ELR (cell line): ENCODE data around the gene FMC1.
"Not testable (repeated sequence)": the region's sequence is repeated elsewhere in the genome, so short reads cannot be mapped to it uniquely, and the experiment has no call there.

Experiments used
- DNase-seq: peaks from one replicate; pipeline ENCODE4 v3.0.0-alpha.2; 2015; ENCODE audit warnings: low read depth

The FMC1 gene

DNA sequence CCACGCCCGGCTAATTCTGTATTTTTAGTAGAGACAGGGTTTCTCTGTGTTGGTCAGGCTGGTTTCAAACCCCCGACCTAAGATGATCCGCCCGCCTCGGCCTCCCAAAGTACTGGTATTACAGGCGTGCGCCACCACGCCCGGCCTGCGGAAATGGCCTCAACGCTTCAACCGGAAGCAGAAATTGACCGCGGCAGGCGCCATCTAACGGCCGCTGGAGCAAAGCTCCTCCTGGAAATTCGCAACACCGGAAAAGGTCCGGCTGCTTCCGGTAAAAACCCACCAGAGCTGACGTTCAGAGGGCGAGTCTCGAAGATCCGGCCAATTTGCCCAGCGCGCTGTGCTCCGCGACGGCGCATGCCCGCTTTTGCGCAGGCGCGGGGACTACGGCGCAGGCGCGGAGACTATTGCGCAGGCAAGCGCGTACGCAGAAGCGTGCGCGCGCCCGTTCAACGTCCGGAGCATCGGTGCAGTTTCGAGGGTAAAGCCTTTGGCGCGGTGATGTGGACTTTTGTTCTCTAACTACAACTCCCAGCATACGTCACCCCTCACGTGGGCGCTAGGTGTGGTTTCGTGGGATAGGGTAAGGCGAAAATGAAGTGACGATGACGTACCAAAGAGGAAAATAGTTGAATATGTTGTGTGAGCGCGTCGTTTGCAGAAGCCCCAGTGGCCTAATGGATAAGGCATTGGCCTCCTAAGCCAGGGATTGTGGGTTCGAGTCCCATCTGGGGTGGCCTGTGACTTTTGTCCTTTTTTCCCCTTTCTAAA, 915 bp upstream of the FMC1 start:
- DNase-seq, result peak; percentile 98

DNA sequence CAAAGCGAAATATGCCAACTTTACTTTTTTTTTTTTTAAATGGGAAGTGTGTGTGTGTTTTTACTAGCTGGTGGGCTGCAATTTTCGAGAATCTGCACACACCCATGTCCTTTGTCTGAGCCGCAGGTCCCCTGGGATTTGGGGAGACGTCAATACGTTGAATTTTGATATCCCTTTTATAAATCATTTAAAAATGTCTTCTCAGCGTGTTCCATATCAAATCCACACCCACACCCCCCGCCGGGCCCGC, 404 bp upstream of the FMC1 start:
- DNase-seq, result no peak

GRCh38 chr7:139341776-139342226, 664 bp downstream of the FMC1 start:
- DNase-seq, result no peak

- no peak for DNase-seq
Measured at GRCh38 chr7:139345042-139345441, 3.9 kb downstream of the FMC1 start.

- no peak for DNase-seq
Measured at GRCh38 chr7:139351027-139351426, 9.9 kb downstream of the FMC1 start.

DNA sequence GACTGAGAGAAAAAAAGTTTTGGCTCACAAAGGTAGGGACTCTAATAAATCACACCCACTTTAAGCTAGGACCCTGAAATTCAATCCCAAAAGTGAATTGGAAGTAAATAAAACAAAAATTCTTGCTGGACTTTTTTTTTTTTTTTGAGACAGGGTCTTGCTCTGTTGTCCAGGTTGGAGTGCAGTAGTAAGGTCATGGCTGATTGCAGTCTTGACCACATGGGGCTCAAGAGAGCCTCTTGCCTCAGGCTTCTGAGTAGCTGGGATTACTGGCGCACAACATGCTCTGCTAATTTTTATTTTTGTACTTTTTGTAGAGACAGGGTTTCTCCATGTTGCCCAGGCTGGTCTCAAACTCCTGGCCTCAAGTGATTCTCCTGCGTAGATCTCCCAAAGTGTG, 13.6 kb downstream of the FMC1 start:
- no peak for DNase-seq

DNA sequence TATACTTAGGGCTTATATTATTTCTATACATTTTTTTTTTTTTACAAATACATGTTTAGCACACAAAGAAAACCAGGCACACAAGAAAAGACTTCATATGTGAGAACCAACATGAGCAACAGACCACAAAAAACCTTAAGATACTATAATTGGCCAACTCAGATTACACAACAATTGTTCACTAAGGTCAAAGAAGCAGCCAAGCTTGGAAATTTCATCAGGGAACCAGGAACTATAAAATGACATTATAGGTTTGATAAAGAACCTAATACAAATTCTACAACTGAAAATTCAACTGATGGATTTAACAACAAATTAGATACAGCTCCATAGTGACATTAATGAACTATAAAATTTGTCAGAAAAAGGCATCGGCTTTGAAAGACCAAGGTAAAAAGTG, 14.2 kb downstream of the FMC1 start:
- DNase-seq, result no peak

- DNase-seq, result not testable (repeated sequence)
Measured at GRCh38 chr7:139357729-139358506, 16.8 kb downstream of the FMC1 start.

DNA sequence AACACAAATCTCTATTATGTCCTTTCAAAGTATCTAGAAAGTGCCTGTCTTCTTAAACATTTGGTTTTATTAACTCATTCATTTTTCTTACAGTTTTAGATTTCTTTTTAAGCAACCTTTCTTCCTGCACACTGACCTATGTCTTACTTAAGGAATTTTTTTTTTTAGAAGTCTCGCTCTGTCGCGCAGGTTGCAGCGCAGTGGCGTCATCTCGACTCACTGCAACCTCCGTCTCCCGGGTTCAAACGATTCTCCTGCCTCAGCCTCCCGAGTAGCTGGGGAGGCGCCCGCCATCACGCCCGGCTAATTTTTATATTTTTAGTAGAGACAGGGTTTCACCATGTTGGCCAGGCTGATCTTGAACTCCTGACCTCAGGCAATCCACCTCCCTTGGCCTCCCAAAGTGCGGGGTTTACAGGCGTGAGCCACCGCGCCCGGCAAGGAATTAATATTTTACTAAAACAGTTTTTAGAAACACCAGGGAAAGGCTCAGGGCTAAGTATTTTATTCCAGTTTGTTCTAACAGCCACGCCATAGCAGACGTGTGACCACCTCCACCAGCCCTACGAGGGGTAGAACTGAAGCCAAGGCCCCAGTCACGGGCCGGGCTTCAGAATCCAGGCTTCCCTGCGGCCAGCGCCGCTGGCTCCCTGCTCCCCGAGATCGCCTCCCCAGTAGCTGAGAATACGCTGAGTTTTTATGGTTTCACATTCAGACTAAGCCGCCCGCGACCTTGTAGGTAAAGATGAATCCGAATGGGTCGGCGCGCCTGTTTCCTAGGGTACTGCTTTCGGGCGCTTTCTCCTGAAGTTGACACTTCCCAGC, 17.6 kb downstream of the FMC1 start:
- DNase-seq, result peak; percentile 45

DNA sequence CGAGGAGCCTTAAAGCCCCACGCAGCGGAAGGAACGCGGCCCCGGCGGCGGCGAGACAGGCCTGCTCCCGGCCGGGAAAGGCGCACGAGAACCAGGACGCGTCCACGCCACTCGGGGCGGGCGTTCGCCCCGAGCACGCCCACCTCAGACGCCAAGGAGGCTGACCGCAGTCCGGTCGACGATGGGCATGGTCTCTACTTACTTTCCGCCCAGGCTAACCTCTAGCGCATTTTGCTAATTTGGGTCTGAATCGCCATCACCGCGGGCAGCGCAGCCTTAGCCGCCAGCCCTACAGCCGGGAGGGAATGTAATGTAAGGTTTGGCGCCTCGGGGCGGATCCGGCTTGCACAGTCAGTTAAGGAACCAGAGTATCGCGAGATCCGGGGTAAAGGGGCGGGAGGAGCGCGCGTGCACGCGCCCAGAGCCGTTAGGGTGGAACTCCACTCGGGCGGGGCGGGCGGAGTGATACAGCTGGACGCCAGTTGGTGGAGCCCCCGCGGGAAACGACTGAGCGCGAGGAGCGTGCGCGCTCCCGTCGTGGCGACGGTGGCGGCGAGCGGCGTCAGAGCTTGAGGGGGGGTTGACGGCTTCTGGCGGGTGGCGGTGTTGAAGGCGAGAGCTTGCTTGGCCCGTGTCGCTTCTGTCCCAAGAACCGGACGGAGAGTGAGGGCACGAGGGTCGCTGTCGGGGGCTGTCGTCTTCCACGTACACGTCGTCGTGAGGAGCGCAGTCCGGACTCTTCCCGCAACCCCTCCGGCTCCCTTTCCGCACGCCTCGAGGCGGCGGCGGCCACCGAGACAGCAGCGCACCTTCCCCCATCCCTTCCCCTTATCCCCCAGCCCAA, 18.5 kb downstream of the FMC1 start, which contains the start of gene LUC7L2:
LUC7L2 (plus strand) TSS at position 529 of the 844 bp plus-strand sequence. CDS start 368 bp downstream, outside the sequence.
- peak; percentile 98 for DNase-seq

- peak; percentile 91 for DNase-seq
Measured at GRCh38 chr7:139360210-139360947, 19.2 kb downstream of the FMC1 start.

GRCh38 chr7:139360948-139361307, 19.8 kb downstream of the FMC1 start:
- DNase-seq, result no peak

GRCh38 chr7:139361523-139361922, 20.4 kb downstream of the FMC1 start:
- no peak for DNase-seq

GRCh38 chr7:139362302-139362701, 21.2 kb downstream of the FMC1 start:
- DNase-seq, result no peak

- DNase-seq, result no peak
Measured at GRCh38 chr7:139362981-139363380, 21.8 kb downstream of the FMC1 start.

GRCh38 chr7:139365336-139365735, 24.2 kb downstream of the FMC1 start:
- DNase-seq, result no peak

DNA sequence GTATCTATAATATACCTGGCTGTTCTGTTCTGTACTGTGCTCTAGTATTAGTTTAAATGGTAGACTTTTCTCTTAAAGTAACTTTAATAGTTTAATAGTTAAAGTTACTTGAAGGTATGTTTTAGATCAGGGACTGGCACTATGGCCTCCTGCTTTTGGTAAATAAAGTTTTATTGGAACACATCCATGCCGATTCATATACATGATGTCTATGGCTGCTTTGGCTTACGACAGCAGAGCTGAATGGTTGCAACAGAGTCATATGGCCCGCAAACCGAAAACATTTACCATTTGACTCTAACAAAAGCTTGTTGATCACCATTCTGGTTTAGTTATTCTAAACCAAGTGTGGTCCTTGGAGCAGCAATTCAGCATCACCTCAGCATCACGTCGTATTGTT, 25.3 kb downstream of the FMC1 start:
- DNase-seq, result no peak

DNA sequence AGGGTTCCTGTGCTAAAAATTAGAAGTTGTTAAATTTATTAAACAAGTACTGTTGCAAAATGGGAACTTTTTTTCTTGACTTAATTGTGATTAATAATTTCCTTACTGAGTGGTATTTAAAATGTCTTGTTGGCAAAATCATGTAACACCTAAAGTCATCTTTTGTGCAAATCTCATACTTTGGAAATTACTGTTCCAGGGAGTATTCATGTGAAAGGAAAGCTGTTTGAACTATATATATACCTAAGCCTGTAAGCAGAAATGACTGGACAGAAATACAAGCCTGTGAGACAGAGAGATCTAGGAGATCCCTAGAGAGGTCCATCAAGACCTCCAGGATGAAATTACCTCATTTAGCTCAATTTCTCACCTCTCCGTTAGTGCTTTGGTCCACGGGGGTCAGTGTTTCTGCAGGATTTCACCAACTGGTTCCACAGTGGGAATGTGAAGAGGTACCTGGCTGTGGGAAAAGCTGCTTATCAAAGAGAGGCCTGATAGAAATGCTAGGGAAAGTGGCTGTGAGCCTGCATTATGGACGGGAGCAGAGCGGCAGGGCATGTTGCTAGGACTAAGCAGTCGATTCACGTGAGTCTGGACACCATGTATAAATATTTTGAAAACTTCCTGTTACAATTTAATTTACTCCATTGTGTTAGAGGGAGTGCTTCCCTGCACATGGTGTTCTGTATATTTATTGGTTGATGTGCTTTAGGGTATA, 26.5 kb downstream of the FMC1 start:
- DNase-seq, result no peak

DNA sequence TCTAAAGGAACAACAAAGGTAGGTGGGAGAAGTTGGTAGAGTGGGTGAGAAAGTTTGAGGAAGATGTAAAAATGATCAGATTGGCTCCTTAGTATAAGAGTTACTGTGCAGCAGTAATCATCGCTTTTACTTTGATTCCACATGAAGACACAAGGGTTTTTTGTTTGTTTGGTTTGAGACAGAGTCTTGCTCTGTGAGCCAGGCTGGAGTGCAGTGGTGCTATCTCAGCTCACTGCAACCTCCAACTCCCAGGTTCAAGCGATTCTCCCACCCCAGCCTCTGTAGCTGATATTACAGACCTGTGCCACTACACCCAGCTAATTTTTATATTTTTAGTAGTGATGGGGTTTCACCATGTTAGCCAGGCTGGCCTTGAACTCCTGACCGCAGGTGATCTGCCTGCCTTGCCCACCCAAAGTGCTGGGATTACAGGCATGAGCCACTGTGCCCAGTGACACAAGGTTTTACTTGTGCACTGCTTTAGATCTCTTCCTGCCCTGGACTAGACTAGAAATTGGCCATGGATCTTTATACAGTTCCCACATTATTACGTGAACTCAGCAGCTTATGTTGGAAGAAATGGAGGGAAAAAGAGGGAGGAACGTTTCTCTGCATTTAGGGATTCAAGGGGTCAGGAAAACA, 29.3 kb downstream of the FMC1 start:
- no peak for DNase-seq

DNA sequence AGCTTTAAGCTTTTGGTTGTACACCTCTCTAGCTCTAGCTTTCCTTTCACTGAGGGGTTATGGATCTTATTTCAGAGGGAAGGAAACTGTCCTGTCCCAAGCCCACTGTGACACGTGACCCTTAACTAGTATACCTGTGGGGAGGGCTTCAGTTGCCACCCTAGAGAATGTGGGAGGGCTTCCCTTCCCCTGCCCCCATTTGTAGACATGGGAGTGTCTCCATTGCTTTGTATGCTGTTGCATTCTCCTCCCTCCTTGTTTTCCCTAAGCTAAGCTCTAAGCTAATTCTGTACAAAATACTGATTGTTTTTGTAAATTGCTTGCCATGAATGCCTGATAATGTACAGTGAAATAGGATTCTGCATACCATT, 29.8 kb downstream of the FMC1 start:
- DNase-seq, result no peak
